ENCODE data around the gene PCMTD2.

PCMTD2 gene

DNA sequence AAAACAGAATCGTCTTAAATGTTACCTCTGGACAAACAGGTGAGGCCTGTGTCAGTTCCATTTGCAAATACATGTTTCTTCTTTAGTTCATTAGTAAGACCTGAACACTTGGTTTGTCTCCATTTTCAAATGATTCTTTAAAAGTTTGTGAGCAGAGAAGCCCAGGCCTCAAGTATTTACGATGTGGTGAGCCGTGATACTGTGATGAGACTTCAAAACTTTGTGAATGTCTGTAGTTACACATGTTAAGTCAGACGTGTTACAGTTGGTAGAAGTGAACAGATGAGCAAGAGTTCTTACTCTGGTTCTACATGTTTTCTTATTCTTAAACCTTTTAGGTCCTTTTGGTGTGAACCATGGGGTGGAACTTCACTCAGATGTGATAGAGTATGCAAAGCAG, 8.5 kb downstream of the PCMTD2 start:
- no peak for DNase-seq (ENCODE audit: low spot score)
- TF ChIP-seq, protein P1, sequence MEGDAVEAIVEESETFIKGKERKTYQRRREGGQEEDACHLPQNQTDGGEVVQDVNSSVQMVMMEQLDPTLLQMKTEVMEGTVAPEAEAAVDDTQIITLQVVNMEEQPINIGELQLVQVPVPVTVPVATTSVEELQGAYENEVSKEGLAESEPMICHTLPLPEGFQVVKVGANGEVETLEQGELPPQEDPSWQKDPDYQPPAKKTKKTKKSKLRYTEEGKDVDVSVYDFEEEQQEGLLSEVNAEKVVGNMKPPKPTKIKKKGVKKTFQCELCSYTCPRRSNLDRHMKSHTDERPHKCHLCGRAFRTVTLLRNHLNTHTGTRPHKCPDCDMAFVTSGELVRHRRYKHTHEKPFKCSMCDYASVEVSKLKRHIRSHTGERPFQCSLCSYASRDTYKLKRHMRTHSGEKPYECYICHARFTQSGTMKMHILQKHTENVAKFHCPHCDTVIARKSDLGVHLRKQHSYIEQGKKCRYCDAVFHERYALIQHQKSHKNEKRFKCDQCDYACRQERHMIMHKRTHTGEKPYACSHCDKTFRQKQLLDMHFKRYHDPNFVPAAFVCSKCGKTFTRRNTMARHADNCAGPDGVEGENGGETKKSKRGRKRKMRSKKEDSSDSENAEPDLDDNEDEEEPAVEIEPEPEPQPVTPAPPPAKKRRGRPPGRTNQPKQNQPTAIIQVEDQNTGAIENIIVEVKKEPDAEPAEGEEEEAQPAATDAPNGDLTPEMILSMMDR (IDR thresholded peaks at IDR 0.05; ENCODE audit: extremely low read depth, missing control alignments) = no peak

DNA sequence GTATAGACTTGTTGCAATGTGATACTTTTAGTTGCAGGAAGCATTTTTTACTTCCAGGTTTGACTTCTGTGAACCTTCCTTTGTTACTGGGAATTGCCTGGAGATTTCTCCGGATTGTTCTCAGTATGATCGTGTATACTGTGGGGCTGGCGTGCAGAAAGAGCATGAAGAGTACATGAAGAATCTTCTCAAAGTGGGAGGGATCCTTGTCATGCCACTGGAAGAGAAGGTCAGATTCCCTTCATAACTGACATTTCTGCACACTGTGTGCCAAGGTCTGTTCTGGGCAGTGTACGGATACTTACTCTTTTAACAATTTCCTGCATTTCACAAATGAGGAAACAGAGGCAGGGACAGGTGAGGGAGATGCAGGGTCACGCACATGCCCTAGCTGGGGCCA, 9.7 kb downstream of the PCMTD2 start:
- no peak for DNase-seq (ENCODE audit: low spot score)
- TF ChIP-seq, protein P1 (IDR thresholded peaks at IDR 0.05; ENCODE audit: extremely low read depth, missing control alignments) = no peak

DNA sequence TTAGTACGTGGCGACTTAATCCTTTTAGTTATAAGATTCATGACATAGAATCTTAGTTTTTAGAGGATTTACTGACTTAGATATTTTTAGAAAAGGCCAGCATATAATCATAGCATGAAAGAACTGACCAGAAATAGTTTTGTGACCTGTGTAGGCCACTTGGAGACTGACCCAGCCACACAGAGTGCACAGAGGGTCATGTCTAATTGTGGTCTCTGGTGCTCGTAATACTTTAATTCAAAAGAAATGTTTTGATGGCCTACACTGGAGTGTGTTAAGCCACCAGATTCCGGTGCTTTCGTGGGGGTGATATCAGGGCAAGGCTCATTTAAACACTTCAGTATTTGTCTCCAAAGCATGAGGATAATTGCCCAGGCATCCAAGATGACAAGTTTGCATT, 11.4 kb downstream of the PCMTD2 start:
- no peak for DNase-seq (ENCODE audit: low spot score)
- TF ChIP-seq, protein P1 (IDR thresholded peaks at IDR 0.05; ENCODE audit: extremely low read depth, missing control alignments) = no peak

DNA sequence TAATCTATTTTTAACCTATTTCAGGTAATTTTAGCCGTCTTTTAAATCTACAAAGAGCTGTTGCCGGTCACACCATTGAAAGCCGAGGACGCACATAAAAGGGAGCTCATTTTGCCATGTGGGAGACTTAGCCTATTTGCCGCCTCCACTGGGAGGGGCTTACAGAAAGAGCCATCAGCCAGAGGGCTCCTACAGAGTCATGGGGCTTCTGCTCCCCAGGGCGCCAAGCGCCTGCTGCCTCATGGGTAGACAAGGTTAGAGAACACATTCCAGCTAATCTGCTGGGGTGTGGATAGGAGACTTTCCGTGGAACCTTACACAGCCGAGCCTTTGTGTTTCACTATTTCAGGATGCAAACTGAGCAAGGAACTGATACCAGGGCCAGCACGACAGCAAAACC, 12.6 kb downstream of the PCMTD2 start:
- TF ChIP-seq, protein P1 (IDR thresholded peaks at IDR 0.05; ENCODE audit: extremely low read depth, missing control alignments) = no peak
- DNase-seq (ENCODE audit: low spot score) = no peak

DNA sequence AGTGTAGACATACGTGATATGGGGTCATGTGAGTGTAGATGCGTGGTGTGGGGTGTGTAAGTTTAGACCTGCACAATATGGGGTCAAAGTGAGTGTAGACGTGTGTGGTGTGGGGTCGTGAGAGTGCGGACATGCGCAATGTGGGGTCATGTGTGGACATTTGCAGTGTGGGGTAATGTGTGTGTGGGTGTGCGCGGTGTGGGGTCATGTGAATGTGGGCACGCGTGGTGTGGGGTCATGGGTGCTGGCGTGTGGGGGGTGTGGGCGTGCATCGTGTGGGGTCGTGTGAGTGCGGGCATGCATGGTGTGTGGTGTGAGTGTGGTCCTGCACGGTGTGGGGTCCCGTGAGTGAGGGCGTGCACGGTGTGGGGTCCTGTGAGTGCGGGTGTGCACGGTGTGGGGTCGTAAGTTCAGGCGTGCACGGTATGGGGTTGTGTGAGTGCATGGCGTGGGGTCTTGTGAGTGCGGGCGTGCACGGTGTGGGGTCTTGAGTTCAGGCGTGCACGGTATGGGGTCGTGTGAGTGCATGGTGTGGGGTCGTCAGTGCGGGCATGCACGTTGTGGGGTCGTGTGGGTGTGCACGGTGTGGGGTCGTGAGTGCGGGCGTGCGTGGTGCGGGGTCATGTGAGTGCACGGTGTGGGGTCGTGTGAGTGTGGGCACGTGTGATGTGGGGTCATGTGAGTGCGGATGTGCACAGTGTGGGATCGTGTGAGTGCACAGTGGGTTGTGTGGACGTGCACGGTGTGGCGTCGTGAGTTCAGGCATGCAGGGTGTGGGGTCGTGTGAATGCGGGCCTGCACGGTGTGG, 14.3 kb downstream of the PCMTD2 start:
- TF ChIP-seq, protein P1 (IDR thresholded peaks at IDR 0.05; ENCODE audit: extremely low read depth, missing control alignments) = no peak
- DNase-seq (ENCODE audit: low spot score) = no peak

DNA sequence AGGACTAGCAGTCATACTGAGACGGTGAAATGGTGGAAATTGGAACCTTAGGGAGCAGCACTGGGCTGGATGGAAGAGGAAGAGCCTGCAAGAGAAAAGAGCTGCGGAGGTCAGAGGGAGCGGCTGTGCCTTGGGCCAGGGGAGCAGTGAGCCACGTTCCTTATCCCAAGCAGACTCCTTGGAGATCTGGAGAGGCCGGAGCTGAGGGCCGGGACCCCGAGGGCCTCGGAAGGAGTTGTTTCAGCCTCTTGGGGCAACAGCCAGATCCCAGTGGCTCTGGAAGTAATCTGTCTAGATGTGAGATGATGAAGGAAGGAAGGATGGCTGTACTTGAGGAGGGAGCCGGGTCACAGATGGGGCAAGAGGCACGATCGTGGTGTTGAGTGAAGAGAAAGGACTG, 16.1 kb downstream of the PCMTD2 start:
- TF ChIP-seq, protein P1 (IDR thresholded peaks at IDR 0.05; ENCODE audit: extremely low read depth, missing control alignments) = no peak
- DNase-seq (ENCODE audit: low spot score) = no peak

DNA sequence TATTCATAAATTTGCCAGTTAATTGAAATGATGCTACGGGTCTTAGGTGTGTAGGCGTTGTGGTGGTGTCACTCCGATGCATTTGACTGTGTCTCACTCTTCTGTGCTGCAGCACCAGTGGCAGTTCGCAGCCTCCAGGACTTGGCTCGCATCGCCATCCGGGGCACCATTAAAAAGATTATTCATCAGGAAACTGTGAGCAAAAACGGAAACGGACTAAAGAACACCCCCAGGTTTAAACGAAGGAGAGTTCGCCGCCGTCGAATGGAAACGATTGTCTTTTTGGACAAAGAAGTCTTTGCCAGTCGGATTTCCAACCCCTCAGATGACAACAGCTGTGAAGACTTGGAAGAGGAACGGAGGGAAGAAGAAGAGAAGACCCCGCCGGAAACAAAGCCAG, 17.6 kb downstream of the PCMTD2 start:
- TF ChIP-seq, protein P1 (IDR thresholded peaks at IDR 0.05; ENCODE audit: extremely low read depth, missing control alignments) = no peak
- DNase-seq (ENCODE audit: low spot score) = no peak

All from GM20000 (cell line).